Activated T-cell treated with anti-CD3 and anti-CD28 coated beads, Interleukin-2, amount 50 U/mL, for 48 hours (primary cell): Measurements from ENCODE around the gene CYP27B1.

ENCODE experiments used
- DNase-seq, 2 experiments: peaks; one replicate each; pipeline ENCODE4 v3.0.0-alpha.2; 2020

The CYP27B1 gene

GRCh38 chr12:57766464-57767304, at the start of gene CYP27B1:
CYP27B1 (minus strand) TSS chr12:57767078; CDS start chr12:57767041, 37 bp downstream.
- peak; percentile 47 to 54 for DNase-seq

- no peak for DNase-seq
Observed at GRCh38 chr12:57816001-57816854, 49.4 kb upstream of the CYP27B1 start.

- DNase-seq, result no peak
Observed at GRCh38 chr12:57815177-57816000, 48.5 kb upstream of the CYP27B1 start.

- DNase-seq, result no peak
Observed at GRCh38 chr12:57813971-57814772, 47.3 kb upstream of the CYP27B1 start.

- DNase-seq, result no peak
Observed at GRCh38 chr12:57813111-57813970, 46.5 kb upstream of the CYP27B1 start.

DNA sequence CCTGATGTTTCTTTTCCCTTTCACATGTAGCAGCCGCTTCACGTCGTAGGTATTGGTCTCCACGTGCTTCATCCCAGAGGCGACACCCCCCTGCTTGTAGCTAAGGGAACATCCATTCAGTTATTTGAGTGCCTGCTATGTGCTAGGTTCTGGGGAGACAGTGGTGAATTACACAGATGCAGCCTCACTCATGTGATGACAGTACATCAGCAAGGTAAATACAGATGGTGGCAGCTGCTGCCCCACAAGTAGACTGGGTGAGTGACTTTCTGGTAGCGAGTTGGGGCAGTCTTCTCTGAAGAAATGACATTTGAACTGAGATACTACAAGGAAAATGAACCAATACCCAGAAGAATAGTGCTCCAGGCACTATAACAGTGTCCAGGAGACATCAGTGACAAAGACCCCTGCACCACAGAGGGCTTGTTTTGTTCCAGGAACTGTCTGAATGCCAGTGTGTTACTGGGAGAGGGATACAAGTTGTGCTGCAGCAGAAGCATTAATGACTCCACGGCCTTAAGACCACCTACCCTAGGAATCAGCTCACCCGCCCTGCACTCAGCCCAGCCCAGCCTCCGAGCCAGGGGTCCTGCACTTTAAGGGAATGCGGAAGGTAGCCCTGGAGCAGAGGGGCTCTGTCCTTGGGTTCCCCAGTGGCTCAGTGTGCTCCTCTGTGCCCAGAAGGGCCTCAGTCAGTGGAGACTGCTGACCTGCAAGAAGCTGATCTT, 44.3 kb upstream of the CYP27B1 start:
- DNase-seq, result no peak

- DNase-seq, result no peak
Observed at GRCh38 chr12:57810450-57810849, 43.6 kb upstream of the CYP27B1 start.

DNA sequence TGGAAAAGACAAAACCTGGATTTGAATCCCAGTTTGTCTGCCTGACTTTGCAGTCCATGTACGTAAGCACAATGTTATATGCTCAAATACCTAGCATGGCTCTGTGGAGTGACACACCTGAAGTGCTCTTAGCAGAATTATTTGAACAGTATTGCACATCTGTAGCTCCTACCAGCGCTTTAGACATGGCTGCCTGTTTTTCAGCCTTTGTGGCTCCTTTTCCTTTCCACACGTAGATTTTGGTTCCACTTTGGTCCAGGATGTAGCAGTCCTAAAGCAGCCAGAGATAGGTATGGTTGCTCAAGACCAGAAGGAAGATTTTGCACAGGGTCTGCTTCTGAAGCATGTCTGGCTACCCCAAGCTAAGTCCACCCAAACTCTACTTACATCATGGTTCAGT, 42.5 kb upstream of the CYP27B1 start:
- no peak for DNase-seq

GRCh38 chr12:57808351-57808750, 41.5 kb upstream of the CYP27B1 start:
- DNase-seq, result no peak

GRCh38 chr12:57807285-57807684, 40.4 kb upstream of the CYP27B1 start:
- no peak for DNase-seq

DNA sequence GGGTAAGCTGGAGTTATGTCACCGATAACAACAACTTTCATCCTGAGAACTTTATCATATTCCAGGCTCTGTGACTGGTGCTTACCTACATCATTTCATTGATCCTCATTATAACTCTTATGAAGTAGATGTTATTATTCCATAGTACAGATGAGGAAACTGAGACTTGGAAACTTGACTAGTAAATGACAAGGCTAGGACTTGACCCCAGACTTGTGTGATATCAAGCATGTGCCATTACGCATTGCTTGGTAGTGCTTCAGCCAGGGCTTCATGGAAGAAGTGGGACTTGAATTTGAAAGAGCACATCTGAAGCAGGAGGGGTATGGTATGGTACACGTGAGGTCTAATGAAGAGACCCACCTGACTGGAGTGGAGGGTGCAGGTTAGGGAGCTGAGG, 39.8 kb upstream of the CYP27B1 start:
- DNase-seq, result no peak

DNA sequence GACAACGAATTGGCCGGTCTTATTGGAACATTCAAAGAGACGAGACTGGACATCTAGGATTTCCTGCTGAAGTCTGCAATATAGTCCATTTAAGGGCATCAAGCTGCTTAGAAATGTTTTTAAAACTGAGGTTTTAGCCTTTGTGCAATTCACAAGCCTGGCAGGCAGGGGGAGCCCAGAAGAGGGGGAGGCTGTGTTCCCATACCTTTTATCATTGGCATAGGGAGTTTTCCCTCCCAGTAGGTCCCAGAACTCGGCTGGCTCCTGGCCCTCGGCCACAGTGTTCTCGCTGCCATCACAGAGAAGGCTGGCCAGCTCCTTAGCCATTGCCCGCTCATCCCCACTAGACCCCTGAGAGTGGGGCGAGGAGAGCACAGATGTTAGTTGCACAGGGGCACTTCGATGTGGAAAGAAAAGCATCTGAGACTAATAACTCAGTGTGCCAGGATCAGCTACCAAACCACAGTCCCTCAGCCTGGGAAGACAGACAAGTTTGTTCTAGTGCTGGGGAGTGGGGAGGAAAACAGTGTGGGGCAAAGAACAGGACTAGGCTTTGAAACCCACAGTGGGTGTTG, 36.5 kb upstream of the CYP27B1 start:
- peak; percentile 46 to 47 for DNase-seq

DNA sequence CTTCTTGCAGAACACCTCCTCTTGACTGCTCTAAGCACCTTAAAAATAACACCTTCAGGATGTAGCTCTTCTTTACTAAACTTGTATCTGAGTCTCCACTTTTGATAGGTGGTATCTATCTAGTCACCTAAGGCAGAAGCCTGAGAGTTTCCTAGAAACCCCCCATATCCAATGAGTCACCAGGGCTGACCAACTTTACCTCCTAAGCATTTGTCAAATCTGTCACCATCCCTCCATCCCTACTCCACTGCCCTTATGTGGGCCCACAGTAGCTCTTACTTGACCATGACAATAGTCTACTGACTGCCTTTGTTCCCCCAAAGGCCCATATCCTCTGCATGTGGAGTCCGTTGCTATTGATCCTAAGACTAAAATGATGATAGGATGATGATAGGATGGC, 35.7 kb upstream of the CYP27B1 start:
- DNase-seq, result no peak

DNA sequence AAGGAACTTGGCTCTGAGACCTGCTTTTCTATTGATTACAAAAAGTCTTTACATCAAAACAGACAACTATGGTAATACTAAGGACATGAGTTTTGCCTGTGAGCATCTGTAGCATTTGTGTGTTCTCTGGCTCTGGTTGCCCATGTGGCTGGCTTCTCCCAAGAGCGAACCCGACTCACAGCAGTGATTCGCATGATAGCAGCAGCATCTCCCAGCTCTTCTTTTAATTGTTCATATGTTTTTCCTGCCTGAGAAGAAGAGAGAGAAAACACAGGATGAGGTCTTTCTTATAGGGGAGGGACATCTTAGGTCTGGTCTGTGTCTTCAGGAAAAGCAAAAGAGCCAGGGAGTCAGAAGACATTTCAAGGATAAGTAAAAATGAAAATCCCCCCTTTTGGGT, 34.1 kb upstream of the CYP27B1 start:
- DNase-seq, result no peak

- DNase-seq, result no peak
Observed at GRCh38 chr12:57797933-57798332, 31.1 kb upstream of the CYP27B1 start.

DNA sequence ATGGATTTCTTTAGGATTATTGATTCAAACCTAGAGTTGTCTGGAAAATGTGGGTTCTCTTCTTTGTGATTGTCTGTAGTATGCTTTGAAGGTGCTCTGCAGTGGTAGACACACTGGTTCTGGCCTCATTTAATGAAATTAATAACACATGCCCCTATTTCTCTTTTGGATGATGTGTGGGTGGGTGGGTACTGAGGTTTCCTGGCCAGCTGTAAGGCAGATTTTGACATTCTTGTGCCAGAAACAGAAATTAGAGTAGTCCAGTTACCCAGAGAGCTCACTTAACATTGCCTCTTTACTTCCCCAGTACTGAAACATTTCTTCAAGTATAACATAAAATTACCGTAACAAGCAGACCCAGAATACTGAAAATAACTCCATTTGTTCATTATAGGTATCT, 30.1 kb upstream of the CYP27B1 start:
- DNase-seq, result no peak

GRCh38 chr12:57795354-57795753, 28.5 kb upstream of the CYP27B1 start:
- DNase-seq, result no peak

DNA sequence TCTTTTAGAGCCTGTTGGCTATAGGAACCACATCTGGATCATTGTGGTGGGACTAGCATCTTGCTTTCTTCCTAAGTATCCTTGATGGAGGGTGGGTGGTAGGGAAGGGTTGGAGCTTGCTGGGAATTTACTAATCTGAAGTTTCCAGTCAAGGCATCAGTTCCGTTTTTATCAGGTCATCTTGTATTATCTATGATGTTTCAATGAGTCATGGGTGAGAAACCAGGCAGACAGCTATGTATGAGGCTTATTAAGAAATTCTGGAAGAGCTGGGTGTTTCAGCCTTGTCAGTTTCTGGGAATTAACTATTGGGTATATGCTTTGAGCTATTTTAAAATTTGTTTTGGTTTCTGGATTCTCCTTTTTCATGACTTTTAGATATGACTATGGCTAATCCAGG, 27.0 kb upstream of the CYP27B1 start:
- DNase-seq, result no peak

DNA sequence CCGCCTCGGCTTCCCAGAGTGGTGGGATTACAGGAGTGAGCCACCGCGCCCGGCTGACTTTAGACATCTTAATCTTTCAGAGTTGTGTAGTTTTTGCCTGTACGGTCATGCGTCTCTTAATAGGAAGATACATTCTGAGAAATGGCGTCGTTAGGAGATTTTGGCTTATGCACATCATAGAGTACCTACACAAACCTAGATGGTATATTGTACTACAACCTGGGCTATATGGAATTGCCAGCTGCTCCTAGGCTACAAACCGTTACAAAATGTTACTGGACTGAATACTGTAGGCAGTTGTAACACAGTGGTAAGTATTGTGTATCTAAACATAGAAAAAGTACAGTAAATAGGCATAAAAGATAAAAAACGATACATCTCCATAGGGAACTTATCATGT, 17.0 kb upstream of the CYP27B1 start:
- no peak for DNase-seq

GRCh38 chr12:57783466-57783801, 16.6 kb upstream of the CYP27B1 start:
- DNase-seq, result no peak
